Measurements from ENCODE around the gene PTTG1IP. TPM values are rescaled to one million over a fixed set of nuclear protein-coding genes. Genes with fewer than 3 reads are reported as not detected.

Gene PTTG1IP
- total and polyA plus RNA-seq, 2 of the 13 experiments (the other 11 are each of a cell fraction or from before 2014, with no cell fraction given): 161 to 700 TPM

DNA sequence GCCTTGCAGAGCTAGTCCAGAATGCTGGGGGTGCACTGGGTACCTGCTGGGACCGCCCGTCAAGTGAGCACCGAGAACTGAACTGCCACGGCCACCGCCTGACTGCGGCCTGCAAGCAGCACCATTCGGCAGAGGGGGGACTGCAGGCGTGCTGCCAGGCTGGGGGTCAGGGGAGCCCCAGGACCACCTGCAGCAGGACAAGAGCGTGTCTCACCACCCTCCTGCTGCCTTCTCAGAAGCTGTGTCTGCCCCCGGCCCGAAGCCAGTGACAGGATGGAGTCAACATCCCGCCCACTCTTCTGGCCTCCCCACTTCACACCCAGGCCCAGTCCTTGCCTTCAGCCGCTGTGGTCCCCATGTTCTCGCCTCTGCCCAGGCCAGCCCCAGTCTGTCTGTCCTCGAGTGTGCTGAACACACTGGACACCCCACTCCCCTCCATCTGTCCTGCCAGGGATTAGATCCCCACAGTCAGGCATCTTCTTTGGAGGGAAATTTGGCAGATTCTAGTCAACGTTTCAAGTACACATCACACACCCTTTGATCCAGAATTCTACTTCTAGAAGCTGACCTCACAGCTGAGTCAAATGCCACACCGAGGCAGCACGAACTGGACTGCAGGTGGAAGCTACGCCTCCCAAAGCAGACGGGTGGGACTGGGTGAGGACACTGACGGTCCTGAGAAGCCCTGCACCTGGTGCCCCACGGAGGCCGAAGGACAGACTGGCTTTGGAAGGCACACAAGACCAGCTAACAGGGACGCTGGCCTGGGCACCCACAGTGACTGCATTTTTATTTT, 26.0 kb downstream of the PTTG1IP start (continued):
- TF ChIP-seq, protein P1, sequence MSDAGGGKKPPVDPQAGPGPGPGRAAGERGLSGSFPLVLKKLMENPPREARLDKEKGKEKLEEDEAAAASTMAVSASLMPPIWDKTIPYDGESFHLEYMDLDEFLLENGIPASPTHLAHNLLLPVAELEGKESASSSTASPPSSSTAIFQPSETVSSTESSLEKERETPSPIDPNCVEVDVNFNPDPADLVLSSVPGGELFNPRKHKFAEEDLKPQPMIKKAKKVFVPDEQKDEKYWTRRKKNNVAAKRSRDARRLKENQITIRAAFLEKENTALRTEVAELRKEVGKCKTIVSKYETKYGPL (CRISPR knock-in tag; IDR thresholded peaks at IDR 0.05): no peak
- TF ChIP-seq ZNF562 (CRISPR knock-in tag; IDR thresholded peaks at IDR 0.05; ENCODE audit: borderline replicate concordance) (no peak), JUN (CRISPR knock-in tag; IDR thresholded peaks at IDR 0.05) (no peak), TCF12 (IDR thresholded peaks at IDR 0.05) (no peak), TCF12 (CRISPR knock-in tag; IDR thresholded peaks at IDR 0.05) (no peak), AGO2 (optimal IDR thresholded peaks at IDR 0.05; ENCODE audit: low read depth, low read length) (peak; percentile 97), RXRB (CRISPR knock-in tag; IDR thresholded peaks at IDR 0.05; ENCODE audit: borderline replicate concordance) (no peak), CBX5 (CRISPR knock-in tag; IDR thresholded peaks at IDR 0.05; ENCODE audit: borderline replicate concordance) (no peak), SRSF9 (IDR thresholded peaks at IDR 0.05; ENCODE audit: borderline replicate concordance, insufficient read depth, low read depth, low read length, poor library complexity, severe bottlenecking) (no peak)
- TF ChIP-seq, protein P2, sequence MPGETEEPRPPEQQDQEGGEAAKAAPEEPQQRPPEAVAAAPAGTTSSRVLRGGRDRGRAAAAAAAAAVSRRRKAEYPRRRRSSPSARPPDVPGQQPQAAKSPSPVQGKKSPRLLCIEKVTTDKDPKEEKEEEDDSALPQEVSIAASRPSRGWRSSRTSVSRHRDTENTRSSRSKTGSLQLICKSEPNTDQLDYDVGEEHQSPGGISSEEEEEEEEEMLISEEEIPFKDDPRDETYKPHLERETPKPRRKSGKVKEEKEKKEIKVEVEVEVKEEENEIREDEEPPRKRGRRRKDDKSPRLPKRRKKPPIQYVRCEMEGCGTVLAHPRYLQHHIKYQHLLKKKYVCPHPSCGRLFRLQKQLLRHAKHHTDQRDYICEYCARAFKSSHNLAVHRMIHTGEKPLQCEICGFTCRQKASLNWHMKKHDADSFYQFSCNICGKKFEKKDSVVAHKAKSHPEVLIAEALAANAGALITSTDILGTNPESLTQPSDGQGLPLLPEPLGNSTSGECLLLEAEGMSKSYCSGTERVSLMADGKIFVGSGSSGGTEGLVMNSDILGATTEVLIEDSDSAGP (CRISPR knock-in tag; IDR thresholded peaks at IDR 0.05; ENCODE audit: borderline replicate concordance): peak; percentile 51; the same call in 1 of the 2 replicates
- TF ChIP-seq, protein P3, sequence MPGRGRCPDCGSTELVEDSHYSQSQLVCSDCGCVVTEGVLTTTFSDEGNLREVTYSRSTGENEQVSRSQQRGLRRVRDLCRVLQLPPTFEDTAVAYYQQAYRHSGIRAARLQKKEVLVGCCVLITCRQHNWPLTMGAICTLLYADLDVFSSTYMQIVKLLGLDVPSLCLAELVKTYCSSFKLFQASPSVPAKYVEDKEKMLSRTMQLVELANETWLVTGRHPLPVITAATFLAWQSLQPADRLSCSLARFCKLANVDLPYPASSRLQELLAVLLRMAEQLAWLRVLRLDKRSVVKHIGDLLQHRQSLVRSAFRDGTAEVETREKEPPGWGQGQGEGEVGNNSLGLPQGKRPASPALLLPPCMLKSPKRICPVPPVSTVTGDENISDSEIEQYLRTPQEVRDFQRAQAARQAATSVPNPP (CRISPR knock-in tag; IDR thresholded peaks at IDR 0.05): no peak
- TF ChIP-seq, protein P4, sequence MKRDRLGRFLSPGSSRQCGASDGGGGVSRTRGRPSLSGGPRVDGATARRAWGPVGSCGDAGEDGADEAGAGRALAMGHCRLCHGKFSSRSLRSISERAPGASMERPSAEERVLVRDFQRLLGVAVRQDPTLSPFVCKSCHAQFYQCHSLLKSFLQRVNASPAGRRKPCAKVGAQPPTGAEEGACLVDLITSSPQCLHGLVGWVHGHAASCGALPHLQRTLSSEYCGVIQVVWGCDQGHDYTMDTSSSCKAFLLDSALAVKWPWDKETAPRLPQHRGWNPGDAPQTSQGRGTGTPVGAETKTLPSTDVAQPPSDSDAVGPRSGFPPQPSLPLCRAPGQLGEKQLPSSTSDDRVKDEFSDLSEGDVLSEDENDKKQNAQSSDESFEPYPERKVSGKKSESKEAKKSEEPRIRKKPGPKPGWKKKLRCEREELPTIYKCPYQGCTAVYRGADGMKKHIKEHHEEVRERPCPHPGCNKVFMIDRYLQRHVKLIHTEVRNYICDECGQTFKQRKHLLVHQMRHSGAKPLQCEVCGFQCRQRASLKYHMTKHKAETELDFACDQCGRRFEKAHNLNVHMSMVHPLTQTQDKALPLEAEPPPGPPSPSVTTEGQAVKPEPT (CRISPR knock-in tag; IDR thresholded peaks at IDR 0.05; ENCODE audit: low read depth): no peak
- TF ChIP-seq, protein P5, sequence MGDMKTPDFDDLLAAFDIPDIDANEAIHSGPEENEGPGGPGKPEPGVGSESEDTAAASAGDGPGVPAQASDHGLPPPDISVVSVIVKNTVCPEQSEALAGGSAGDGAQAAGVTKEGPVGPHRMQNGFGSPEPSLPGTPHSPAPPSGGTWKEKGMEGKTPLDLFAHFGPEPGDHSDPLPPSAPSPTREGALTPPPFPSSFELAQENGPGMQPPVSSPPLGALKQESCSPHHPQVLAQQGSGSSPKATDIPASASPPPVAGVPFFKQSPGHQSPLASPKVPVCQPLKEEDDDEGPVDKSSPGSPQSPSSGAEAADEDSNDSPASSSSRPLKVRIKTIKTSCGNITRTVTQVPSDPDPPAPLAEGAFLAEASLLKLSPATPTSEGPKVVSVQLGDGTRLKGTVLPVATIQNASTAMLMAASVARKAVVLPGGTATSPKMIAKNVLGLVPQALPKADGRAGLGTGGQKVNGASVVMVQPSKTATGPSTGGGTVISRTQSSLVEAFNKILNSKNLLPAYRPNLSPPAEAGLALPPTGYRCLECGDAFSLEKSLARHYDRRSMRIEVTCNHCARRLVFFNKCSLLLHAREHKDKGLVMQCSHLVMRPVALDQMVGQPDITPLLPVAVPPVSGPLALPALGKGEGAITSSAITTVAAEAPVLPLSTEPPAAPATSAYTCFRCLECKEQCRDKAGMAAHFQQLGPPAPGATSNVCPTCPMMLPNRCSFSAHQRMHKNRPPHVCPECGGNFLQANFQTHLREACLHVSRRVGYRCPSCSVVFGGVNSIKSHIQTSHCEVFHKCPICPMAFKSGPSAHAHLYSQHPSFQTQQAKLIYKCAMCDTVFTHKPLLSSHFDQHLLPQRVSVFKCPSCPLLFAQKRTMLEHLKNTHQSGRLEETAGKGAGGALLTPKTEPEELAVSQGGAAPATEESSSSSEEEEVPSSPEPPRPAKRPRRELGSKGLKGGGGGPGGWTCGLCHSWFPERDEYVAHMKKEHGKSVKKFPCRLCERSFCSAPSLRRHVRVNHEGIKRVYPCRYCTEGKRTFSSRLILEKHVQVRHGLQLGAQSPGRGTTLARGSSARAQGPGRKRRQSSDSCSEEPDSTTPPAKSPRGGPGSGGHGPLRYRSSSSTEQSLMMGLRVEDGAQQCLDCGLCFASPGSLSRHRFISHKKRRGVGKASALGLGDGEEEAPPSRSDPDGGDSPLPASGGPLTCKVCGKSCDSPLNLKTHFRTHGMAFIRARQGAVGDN (CRISPR knock-in tag; IDR thresholded peaks at IDR 0.05): peak; percentile 30; the same call in 1 of the 2 replicates
- TF ChIP-seq, protein P6, sequence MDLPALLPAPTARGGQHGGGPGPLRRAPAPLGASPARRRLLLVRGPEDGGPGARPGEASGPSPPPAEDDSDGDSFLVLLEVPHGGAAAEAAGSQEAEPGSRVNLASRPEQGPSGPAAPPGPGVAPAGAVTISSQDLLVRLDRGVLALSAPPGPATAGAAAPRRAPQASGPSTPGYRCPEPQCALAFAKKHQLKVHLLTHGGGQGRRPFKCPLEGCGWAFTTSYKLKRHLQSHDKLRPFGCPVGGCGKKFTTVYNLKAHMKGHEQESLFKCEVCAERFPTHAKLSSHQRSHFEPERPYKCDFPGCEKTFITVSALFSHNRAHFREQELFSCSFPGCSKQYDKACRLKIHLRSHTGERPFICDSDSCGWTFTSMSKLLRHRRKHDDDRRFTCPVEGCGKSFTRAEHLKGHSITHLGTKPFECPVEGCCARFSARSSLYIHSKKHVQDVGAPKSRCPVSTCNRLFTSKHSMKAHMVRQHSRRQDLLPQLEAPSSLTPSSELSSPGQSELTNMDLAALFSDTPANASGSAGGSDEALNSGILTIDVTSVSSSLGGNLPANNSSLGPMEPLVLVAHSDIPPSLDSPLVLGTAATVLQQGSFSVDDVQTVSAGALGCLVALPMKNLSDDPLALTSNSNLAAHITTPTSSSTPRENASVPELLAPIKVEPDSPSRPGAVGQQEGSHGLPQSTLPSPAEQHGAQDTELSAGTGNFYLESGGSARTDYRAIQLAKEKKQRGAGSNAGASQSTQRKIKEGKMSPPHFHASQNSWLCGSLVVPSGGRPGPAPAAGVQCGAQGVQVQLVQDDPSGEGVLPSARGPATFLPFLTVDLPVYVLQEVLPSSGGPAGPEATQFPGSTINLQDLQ (CRISPR knock-in tag; IDR thresholded peaks at IDR 0.05): no peak

Measured in HepG2 (cell line).